Adrenal gland (tissue), 5 donors: ENCODE measurements around the gene LPP.

Source experiments
- POLR2A ChIP-seq, 2 donors: fragments of 450-650 bp; IDR thresholded peaks; one replicate each; pipeline ENCODE4 v1.6.1; 2017; ENCODE audit warnings: antibody characterized with exemption in 2 of 2, mild to moderate bottlenecking in 2 of 2, moderate library complexity in 1 of 2
- TF ChIP-seq, protein P1 (sequence below), 6 experiments: fragments of 450-650 bp in 4 of 6; fragments of 200-600 bp in 2 of 6; sonication (generic) in 1 of 6; IDR thresholded peaks; 1 replicate in 5 of 6; 2 replicates in 1 of 6; pipeline versions ENCODE4 v1.5.1 to v1.8.0; 2016 to 2021; ENCODE audit warnings: antibody characterized with exemption in 6 of 6, mild to moderate bottlenecking in 2 of 6, moderate library complexity in 1 of 6
- donor health status: DM: no; HTN: no; CAD: no.

DNA sequence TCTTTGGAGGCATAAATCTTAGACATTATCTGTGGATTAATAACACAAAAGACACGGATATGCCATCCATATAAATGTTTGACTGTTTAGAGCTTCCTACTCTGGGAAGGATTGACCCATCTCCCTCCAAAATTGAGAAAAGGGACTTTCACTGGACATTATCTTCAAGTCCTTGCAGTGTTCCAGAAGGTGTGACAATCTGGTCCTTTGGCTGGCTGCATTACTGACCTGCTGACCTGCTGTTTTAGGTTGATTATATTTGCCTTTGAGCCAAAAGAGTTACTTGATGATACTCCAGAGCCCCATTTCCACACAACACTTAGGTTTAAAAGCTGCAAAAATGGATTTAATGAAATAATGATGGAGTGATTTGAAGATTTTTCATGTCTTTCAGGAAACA, 504.6 kb downstream of the LPP start:
- TF ChIP-seq, protein P1, sequence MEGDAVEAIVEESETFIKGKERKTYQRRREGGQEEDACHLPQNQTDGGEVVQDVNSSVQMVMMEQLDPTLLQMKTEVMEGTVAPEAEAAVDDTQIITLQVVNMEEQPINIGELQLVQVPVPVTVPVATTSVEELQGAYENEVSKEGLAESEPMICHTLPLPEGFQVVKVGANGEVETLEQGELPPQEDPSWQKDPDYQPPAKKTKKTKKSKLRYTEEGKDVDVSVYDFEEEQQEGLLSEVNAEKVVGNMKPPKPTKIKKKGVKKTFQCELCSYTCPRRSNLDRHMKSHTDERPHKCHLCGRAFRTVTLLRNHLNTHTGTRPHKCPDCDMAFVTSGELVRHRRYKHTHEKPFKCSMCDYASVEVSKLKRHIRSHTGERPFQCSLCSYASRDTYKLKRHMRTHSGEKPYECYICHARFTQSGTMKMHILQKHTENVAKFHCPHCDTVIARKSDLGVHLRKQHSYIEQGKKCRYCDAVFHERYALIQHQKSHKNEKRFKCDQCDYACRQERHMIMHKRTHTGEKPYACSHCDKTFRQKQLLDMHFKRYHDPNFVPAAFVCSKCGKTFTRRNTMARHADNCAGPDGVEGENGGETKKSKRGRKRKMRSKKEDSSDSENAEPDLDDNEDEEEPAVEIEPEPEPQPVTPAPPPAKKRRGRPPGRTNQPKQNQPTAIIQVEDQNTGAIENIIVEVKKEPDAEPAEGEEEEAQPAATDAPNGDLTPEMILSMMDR (IDR thresholded peaks at IDR 0.05), result no peak
- TF ChIP-seq POLR2A (IDR thresholded peaks at IDR 0.05), result no peak
